ENCODE results near the gene SPTSSB. TPM values are rescaled to one million over a fixed set of nuclear protein-coding genes. Genes with fewer than 3 reads are reported as not detected.

Gene SPTSSB
- total RNA-seq, 2 donors from 2014 or later, result not detected

DNA sequence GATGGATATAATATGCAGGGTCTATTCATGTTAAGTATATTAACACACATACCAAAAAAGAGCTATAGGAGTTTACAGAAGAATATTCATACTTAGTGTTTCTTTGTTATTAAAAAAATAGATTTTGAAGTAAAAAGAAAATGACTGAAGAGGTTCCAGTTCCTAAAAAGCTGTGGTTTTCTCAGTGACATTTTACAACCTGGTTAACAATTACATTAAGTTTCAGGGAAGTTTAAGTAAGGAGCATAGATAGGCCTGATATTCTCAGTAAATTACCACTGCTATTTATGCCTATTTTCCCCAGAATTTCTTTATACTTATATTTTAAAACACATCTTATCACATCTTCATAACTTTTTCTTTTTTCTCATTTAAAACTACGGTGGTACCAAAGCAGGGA is 43.6 kb upstream of the SPTSSB start:
- Histone ChIP-seq H3K9me3 (no peaks in the 10 kb centered on the region), H3K4me1 (ENCODE audit: control insufficient read depth in 1 of 2, low read depth in 2 of 2) (peaks cover 24 to 34% of the 10 kb centered on the region in 2 donors), H3K27ac (peak overlapping the region in 1 of 2 donors; percentile 64), H3K4me3 (no peak overlapping the region), H3K27me3 (replicated peaks; ENCODE audit: insufficient read depth) (no peaks in the 10 kb centered on the region), H3K36me3 (no peaks in the 10 kb centered on the region)
- ATAC-seq (ENCODE audit: insufficient number of reproducible peaks, low FRiP score, low read depth) (no peak), DNase-seq (ENCODE audit: low spot score) (no peak)
- TF ChIP-seq, protein P1, sequence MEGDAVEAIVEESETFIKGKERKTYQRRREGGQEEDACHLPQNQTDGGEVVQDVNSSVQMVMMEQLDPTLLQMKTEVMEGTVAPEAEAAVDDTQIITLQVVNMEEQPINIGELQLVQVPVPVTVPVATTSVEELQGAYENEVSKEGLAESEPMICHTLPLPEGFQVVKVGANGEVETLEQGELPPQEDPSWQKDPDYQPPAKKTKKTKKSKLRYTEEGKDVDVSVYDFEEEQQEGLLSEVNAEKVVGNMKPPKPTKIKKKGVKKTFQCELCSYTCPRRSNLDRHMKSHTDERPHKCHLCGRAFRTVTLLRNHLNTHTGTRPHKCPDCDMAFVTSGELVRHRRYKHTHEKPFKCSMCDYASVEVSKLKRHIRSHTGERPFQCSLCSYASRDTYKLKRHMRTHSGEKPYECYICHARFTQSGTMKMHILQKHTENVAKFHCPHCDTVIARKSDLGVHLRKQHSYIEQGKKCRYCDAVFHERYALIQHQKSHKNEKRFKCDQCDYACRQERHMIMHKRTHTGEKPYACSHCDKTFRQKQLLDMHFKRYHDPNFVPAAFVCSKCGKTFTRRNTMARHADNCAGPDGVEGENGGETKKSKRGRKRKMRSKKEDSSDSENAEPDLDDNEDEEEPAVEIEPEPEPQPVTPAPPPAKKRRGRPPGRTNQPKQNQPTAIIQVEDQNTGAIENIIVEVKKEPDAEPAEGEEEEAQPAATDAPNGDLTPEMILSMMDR (IDR thresholded peaks at IDR 0.05), result no peak

DNA sequence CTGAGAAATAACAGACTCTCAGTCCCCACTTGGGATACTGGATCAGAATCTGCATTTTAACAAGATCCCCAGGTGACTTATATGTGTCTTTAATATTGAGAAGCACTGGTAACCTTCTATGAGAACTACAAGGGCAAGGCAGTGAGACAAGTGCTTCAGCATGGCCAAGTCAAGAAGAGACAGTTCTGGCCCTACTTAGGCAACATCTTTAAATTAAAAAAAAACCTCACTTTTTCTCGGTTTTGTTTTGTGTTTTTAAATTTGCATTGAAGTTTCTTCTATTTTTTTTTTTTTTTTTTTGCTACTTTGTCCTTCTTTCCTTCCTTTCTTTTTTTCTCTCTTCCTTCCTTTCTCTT is 42.5 kb upstream of the SPTSSB start:
- no peak overlapping the region for H3K27ac ChIP-seq
- H3K27me3 ChIP-seq (replicated peaks; ENCODE audit: insufficient read depth), result no peaks in the 10 kb centered on the region
- H3K9me3 ChIP-seq, result no peaks in the 10 kb centered on the region
- H3K4me1 ChIP-seq (ENCODE audit: control insufficient read depth in 1 of 2, low read depth in 2 of 2), result peaks cover 24 to 34% of the 10 kb centered on the region in 2 donors
- H3K36me3 ChIP-seq, result no peaks in the 10 kb centered on the region
- DNase-seq (ENCODE audit: low spot score), result no peak
- H3K4me3 ChIP-seq, result no peak overlapping the region
- TF ChIP-seq, protein P1 (IDR thresholded peaks at IDR 0.05), result no peak
- no peak for ATAC-seq (ENCODE audit: insufficient number of reproducible peaks, low FRiP score, low read depth)

DNA sequence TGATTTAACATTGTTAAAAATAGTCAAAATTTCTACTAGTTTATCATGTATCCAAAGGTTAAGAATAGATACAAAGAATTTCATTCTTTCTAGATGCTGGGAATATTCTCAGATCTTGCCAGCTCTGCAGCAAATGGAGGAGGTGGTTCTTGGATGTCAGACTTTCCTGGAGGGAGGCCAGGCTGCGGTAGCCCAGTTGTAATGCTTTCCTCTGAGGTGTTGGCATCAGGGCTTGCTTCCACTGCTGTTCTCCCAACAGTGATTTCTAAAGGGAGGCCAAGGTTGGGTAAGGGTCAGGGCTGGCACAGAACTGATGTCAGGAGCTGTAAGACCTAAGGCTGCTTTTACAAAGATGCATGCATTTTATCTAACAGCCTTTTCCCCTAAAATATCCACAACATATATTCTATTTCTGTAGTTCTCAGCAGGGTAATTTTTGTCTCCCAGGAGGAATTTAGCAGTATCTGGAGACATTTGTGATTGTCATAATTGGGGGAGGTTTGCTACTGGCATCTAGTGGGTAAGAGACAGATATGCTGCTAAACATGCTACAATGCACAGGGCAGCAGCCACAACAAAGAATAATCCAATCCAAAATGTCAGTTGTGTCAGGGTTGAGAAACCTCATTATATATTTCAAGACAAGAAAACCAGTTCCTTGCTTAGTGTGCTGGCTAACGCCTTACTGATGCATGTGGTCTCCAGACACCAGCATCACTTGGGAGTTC is 42.0 kb upstream of the SPTSSB start:
- H3K4me1 ChIP-seq (ENCODE audit: control insufficient read depth in 1 of 2, low read depth in 2 of 2), result peaks cover 24 to 34% of the 10 kb centered on the region in 2 donors
- no peak overlapping the region for H3K27ac ChIP-seq
- H3K9me3 ChIP-seq, result no peaks in the 10 kb centered on the region
- TF ChIP-seq, protein P1 (IDR thresholded peaks at IDR 0.05), result no peak
- ATAC-seq (ENCODE audit: insufficient number of reproducible peaks, low FRiP score, low read depth), result no peak
- no peak overlapping the region for H3K4me3 ChIP-seq
- no peaks in the 10 kb centered on the region for H3K36me3 ChIP-seq
- no peaks in the 10 kb centered on the region for H3K27me3 ChIP-seq (replicated peaks; ENCODE audit: insufficient read depth)
- DNase-seq (ENCODE audit: low spot score), result peak; percentile 7

DNA sequence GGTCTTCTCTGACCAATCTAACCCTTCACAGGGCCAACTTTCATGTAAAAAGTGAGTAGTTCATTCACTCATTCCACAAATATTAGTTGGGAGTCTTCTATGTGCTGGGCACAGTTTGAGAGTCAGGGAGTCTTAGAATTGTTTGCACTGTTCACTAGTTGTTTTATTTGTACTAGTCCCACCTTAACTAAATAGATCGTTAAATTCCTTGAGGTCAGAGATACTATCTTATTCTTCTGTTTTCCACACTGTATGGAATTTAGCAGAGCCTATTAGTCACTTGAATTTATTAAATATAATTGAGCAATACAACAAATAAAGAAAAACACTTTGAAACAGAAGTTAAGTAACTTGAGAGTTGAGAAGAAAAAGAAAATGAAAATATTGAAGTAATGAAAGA is 40.8 kb upstream of the SPTSSB start:
- no peak for DNase-seq (ENCODE audit: low spot score)
- Histone ChIP-seq H3K4me3 (no peak overlapping the region), H3K9me3 (no peaks in the 10 kb centered on the region), H3K27ac (no peak overlapping the region), H3K4me1 (ENCODE audit: control insufficient read depth in 1 of 2, low read depth in 2 of 2) (peaks cover 24 to 40% of the 10 kb centered on the region in 2 donors), H3K36me3 (no peaks in the 10 kb centered on the region), H3K27me3 (replicated peaks; ENCODE audit: insufficient read depth) (no peaks in the 10 kb centered on the region)
- TF ChIP-seq, protein P1 (IDR thresholded peaks at IDR 0.05), result no peak
- no peak for ATAC-seq (ENCODE audit: insufficient number of reproducible peaks, low FRiP score, low read depth)

DNA sequence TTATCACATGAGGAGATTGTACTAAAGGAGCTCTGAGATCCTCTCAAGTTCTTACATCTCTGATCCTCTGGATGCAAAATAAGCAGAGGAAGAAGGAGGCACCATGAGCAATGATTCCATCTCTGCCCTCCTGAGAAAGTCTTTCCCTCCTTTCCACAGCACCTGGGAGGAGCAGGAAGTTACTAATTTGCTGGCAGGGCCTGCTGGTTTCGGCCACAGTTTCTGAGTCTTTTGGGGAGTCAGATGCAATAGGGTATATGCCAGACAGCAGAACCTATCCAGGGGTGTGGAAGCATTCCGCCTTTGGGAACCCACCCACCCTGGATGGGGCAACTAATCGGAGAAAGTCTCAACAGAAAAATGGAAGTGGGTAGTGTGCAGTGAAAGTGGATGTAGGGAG is 38.5 kb upstream of the SPTSSB start:
- TF ChIP-seq, protein P1 (IDR thresholded peaks at IDR 0.05), result no peak
- Histone ChIP-seq H3K36me3 (no peaks in the 10 kb centered on the region), H3K4me1 (ENCODE audit: control insufficient read depth in 1 of 2, low read depth in 2 of 2) (peaks cover 11 to 29% of the 10 kb centered on the region in 2 donors), H3K4me3 (no peak overlapping the region), H3K27ac (no peak overlapping the region), H3K27me3 (replicated peaks; ENCODE audit: insufficient read depth) (no peaks in the 10 kb centered on the region), H3K9me3 (no peaks in the 10 kb centered on the region)
- no peak for DNase-seq (ENCODE audit: low spot score)
- ATAC-seq (ENCODE audit: insufficient number of reproducible peaks, low FRiP score, low read depth), result no peak

Measured in thoracic aorta (tissue), 2 donors.